Upper lobe of right lung (tissue), 1 donor: ENCODE data around the gene MYO15A. TPM values are rescaled to one million over a fixed set of nuclear protein-coding genes. Genes with fewer than 3 reads are reported as not detected.

Experiments
- ATAC-seq: fragments of 200-7000 bp; cut with Tn5 transposase; one replicate; pipeline ENCODE4 v1.9.1; 2020; ENCODE audit warnings: mild to moderate bottlenecking, moderate library complexity
- DNase-seq: peaks from one replicate; pipeline ENCODE4 v3.0.0-alpha.2; 2020
- H3K27ac ChIP-seq: fragments of 200-600 bp; one replicate; pipeline ENCODE4 v1.8.0; 2022
- H3K27me3 ChIP-seq: fragments of 200-600 bp; one replicate; pipeline ENCODE4 v1.8.0; 2022; ENCODE audit warnings: mild to moderate bottlenecking
- H3K36me3 ChIP-seq: fragments of 200-600 bp; one replicate; pipeline ENCODE4 v1.8.0; 2022
- H3K4me1 ChIP-seq: fragments of 200-600 bp; one replicate; pipeline ENCODE4 v1.8.0; 2022
- H3K4me3 ChIP-seq: fragments of 200-600 bp; one replicate; pipeline ENCODE4 v1.8.0; 2022; ENCODE audit warnings: mild to moderate bottlenecking
- H3K9me3 ChIP-seq: fragments of 200-600 bp; one replicate; pipeline ENCODE4 v1.8.0; 2022
- CTCF ChIP-seq: fragments of 200-600 bp; IDR thresholded peaks from one replicate; pipeline ENCODE4 v1.8.0; 2022; ENCODE audit warnings: antibody characterized with exemption
- intact Hi-C: fragments of 100-400 bp; cut with DNase I; formaldehyde crosslinking; loops from one replicate; pipeline ENCODE4 v1.11.0; 2022
- total RNA-seq: library from RNA; stranded (reverse); fragmentation: NEBNext Ultra II Directional; extraction: Animal tissue kit (Norgen Biotek cat#: 25700); gene quantifications from one replicate; pipeline ENCODE4 v1.2.1, GENCODE V29; 2021
- donor health status: DM: no; HTN: yes; CAD: no; lungs with severe emphysema.

Gene MYO15A
- total RNA-seq, 1 donor from 2014 or later = 2.8 TPM

DNA sequence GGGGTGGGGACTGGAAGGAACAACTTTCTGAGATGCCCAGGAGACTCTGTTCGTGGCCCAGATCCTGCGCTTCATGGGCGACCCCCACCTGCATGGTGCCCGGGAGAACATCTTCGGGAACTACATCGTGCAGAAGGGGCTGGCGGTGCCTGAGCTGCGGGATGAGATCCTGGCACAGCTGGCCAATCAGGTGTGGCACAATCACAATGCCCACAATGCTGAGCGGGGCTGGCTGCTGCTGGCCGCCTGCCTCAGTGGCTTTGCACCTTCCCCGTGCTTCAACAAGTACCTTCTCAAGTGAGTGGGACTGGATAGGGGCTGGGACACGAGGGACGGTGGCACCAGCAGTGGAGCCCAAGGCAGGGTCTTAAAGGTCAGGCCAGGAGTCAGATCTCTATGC, 37.3 kb downstream of the MYO15A start:
- no peak for TF ChIP-seq CTCF
- Histone ChIP-seq H3K27me3 (no peaks in the 10 kb centered on the region), H3K4me3 (no peak overlapping the region), H3K27ac (no peak overlapping the region), H3K4me1 (no peaks in the 10 kb centered on the region), H3K36me3 (no peaks in the 10 kb centered on the region), H3K9me3 (no peaks in the 10 kb centered on the region)
- DNase-seq (no peak), ATAC-seq (no peak)
- intact Hi-C loops = no loop called here

GRCh38 chr17:18146259-18146658, 37.7 kb downstream of the MYO15A start:
- no peaks in the 10 kb centered on the region for H3K4me1 ChIP-seq
- no peaks in the 10 kb centered on the region for H3K9me3 ChIP-seq
- TF ChIP-seq CTCF = no peak
- intact Hi-C loops = no loop called here
- no peak overlapping the region for H3K27ac ChIP-seq
- no peaks in the 10 kb centered on the region for H3K36me3 ChIP-seq
- H3K4me3 ChIP-seq = no peak overlapping the region
- no peaks in the 10 kb centered on the region for H3K27me3 ChIP-seq
- DNase-seq (no peak), ATAC-seq (no peak)

DNA sequence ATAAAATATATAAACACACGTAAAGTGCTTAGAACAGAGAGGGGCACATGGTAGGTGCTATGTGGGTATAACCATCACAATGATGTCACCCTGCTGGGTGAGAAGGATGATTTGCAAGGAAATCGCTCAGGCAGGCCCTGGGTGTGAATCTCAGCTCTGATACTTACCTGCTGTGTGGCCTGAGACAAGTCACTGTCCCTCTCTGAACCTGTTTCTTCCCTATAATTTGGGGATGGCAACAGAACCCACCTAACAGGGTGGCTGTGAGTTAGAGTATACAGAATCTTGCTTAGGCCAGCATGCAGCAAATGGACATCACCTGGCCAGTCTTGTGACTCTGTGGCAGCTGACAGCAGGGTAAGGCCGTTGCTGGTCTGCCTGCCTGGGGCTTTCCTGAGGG, 38.4 kb downstream of the MYO15A start:
- H3K9me3 ChIP-seq = no peaks in the 10 kb centered on the region
- no peak overlapping the region for H3K4me3 ChIP-seq
- no peak overlapping the region for H3K27ac ChIP-seq
- no peak for ATAC-seq
- no peaks in the 10 kb centered on the region for H3K36me3 ChIP-seq
- intact Hi-C loops = no loop called here
- no peaks in the 10 kb centered on the region for H3K27me3 ChIP-seq
- TF ChIP-seq CTCF = no peak
- no peaks in the 10 kb centered on the region for H3K4me1 ChIP-seq
- DNase-seq = no peak

- H3K9me3 ChIP-seq = no peaks in the 10 kb centered on the region
- H3K27me3 ChIP-seq = no peaks in the 10 kb centered on the region
- H3K27ac ChIP-seq = no peak overlapping the region
- intact Hi-C loops = no loop called here
- H3K4me1 ChIP-seq = peaks cover 8% of the 10 kb centered on the region
- no peak overlapping the region for H3K4me3 ChIP-seq
- TF ChIP-seq CTCF = no peak
- no peaks in the 10 kb centered on the region for H3K36me3 ChIP-seq
- DNase-seq (no peak), ATAC-seq (no peak)
These were observed 40.0 kb downstream of the MYO15A start for GRCh38 chr17:18148586-18148985.

DNA sequence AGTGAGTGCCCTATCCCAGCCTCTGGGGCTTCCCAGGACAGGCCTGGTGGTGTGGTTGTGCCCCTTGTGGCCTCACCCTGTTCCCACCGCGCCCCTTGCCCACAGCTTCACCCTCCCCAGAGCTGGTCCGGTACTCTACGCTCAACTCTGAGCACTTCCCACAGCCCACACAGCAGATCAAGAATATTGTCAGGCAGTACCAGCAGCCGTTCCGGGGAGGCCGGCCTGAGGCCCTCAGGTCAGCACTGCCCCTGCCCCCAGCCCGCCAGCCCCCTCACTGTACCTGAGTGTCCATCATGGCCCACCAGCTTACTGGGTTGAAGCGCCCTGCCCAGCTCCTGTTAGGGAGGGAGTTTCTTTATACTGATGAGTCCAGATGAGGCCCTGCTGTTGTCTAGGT, 42.7 kb downstream of the MYO15A start:
- DNase-seq (no peak), ATAC-seq (no peak)
- H3K36me3 ChIP-seq = no peaks in the 10 kb centered on the region
- intact Hi-C loops = no loop called here
- no peak overlapping the region for H3K27ac ChIP-seq
- H3K27me3 ChIP-seq = no peaks in the 10 kb centered on the region
- peaks cover 12% of the 10 kb centered on the region for H3K4me1 ChIP-seq
- no peak for TF ChIP-seq CTCF
- H3K9me3 ChIP-seq = no peaks in the 10 kb centered on the region
- H3K4me3 ChIP-seq = no peak overlapping the region

- H3K36me3 ChIP-seq = no peaks in the 10 kb centered on the region
- no peak overlapping the region for H3K27ac ChIP-seq
- peaks cover 18% of the 10 kb centered on the region for H3K4me1 ChIP-seq
- ATAC-seq (no peak), DNase-seq (no peak)
- H3K9me3 ChIP-seq = no peaks in the 10 kb centered on the region
- no peaks in the 10 kb centered on the region for H3K27me3 ChIP-seq
- intact Hi-C loops = no loop called here
- no peak overlapping the region for H3K4me3 ChIP-seq
- no peak for TF ChIP-seq CTCF
These were observed 46.6 kb downstream of the MYO15A start for GRCh38 chr17:18155179-18155578.
